GM18498 (cell line): ENCODE results near the gene AMN.
"Not testable (repeated sequence)": the region's sequence is repeated elsewhere in the genome, so short reads cannot be mapped to it uniquely, and the experiment has no call there.

Source experiments
- ATAC-seq: cut with Tn5 transposase; IDR thresholded peaks from one replicate; pipeline ENCODE4 v1.9.1; 2021; ENCODE audit warnings: mild to moderate bottlenecking, moderate library complexity; ENCODE audit not compliant: unreplicated experiment

Gene AMN

DNA sequence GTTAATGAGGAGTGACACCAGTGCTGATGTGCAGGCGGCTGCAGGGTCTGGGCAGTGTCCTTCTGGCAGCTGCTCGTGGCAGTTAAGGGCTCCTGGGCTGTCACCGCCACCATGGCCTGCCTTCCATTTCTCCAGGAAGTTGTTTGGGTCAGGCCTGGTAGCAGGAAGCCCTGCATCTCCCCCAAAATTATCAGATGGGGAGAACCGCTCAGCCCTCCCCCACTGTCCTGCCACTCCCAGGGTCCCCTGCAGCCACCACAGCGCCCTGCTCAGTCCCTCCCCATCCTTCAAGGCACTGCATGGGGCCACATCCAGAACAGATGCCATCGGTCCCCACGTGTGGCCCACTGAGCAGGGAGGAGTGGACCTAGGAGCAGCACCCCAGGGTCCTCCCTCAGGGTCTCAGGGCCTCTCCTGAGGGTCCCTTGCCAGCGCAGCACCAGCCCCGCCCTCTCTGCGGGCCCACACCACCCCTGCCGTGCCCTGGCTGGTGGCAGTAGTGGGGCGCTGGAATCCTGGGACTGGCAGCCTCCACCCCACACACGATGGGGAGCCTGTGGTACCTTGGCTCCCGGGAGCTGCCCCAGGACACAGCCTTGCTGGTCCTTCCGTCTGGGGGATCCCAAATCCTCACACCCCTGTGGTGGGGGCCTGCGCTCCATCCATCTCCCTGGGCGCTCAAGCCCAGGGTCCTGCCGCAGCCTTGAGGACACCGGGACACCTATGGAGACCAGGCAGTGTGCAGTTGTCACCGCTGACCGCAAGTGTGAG, 10.3 kb upstream of the AMN start:
- no peak for ATAC-seq

DNA sequence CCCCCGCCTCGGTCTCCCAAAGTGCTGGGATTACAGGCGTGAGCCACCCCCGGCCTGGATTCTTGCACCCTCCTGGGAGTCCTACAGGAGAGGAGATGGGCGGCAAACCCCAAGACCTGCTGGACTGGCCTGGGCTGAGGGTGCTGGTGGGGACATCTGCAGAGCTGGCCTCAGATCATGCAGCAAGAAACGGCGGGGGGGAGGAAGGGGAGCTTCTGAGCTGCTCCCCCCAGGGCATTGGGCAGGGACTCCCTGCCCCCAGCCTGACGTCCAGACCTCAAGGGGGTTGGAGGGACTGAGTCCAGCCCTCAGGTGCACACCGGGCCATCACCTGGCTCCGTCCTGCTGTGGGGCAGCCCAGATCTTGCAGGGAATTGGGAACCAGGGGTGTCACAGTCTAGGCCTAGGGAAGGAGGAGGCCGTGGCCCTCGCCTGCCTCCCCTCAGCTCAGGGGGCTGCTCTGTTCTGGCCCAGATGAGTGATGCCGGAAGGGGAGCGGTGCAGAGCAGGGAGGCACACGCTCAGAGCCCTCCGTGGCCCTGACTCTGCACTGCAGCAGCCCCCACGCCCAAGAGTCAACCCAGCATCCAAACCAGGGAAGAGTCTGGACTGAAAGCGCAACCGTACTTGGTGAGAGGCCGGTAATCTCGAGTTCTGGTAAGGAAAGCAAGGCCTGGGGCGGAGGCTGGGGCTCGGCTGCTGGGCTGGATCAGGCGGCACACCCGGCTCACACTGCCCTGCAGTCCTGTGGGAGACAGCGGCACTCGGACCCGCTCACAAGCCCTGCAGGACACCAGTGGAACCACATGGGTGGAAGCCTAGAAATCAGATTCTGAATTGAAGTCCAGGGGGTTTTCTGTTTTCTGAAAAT, 8.9 kb upstream of the AMN start:
- no peak for ATAC-seq

DNA sequence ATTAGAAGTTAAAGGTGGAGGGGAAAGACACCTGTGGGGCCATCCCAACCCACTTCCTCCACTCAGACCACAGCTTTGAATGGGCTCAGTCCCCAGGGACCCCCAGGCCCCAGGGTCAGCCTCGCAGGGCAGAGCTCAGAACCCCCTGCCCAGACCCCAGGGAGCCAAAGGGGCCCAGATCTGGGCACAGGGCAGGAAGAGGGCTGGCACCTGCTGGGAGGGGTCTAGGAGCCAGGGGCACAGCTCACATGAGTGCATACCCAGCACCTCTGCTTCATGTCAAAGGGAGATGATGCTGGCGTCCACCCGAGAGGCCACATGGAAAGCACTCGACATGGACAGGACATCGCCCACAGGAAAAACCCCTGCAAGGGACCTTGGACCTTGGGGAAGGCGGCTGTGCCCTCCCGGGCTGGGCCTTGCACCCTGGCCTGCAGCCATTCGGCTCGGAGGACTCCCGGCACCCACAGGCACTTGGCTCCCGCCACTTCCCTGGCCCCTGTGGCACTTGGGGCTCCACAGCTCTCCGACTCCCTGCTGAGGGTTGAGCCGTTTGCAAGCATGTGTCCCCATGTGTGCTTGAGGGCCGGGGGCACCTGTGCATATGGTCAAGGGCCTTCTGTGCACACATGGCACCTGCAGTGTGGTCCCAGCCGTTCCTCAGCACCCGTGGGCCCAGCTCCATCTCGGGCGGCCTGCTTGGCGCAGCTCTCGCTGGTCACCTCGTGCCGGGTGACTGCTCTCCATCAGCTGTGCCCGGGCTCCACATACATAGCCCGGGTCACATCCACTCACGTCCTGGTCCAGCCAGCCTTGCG, 7.8 kb upstream of the AMN start:
- ATAC-seq: no peak

DNA sequence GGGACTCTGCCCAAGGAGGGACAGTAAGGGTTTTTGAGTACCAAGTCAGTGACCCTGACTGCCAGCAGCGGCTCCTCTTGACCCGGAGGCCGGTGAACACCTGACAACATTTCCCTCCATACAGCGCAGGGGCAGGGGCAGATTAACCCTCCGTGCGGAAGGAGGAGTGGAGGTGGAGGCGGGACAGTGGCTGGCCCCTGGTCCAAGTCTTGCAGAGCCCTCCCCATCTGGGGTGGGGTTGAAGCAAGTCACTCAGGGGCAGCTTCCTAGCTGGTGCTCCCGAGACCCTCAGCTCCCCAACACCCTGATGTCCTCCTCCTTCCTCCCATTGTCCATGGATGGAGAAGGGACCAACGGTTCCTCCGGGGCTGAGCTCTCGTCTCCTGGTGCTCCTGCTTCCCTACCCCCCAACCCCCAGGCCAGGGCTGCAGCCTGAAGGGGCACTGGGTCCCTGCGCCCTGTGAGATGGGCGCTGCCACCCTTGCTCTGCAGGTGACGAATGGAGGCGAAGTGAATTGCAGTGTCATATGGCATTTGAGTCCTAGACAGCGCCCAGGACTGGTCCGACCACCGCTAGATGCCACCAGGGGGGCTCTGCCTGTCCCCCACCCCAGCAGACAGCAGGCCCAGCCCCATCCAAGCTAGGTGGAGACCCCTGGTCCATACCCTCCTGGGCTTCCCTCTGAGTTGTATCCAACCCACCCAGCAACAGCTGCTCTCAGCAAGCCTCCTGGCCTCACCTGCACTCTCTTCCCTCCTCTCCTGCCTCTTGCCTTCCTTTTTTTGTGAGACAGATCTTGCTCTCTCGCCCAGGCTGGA, 7.0 kb upstream of the AMN start:
- no peak for ATAC-seq

DNA sequence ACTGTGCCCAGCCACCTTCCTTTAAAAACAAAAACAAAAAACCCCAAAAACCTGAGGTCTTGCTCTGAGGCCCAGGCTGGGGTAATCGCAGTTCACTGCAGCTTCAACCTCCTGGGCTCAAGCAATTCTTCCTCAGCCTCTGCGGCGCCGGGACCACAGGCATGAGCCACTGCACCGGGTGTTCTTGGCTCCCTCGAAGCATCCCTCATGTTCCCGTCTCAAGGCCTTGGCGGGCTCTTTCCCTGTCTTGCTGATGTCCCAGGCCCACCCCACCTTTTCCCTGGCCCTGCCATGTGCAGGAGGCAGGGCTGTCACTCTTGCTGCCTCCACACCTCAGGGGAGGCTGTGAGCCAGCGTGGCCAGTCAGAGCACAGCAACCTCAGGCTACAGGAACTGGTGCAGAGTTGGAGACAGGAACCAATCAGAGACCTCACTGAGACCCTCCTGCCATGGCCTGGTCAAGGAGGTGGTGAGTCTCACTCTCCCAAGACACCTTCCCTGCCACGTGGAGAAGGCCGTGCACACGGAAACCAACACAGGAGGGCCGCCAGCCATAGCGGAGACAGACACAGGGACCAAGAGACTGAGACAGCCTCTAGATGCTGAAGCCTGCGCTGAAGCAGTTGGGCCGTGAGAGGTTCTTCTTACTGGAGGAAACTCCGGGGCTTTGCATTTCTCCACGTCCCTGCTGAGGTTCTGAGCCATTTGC, 6.0 kb upstream of the AMN start:
- ATAC-seq: no peak

DNA sequence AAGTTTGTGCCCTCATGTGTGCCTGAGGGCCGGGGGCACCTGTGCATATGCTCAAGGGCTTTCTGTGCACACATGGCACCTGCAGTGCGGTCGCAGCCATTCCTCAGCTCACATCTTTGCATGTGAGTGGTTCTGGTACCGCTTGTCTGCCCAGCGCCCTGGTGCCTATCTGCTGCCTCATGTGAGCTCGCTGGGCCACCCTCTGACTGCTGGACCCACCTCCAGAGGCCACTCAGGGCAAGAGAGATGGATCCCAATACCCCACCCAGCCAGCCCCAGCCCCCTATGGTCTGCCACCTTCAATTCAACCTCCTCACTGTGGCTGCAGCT, 5.4 kb upstream of the AMN start:
- ATAC-seq: no peak

DNA sequence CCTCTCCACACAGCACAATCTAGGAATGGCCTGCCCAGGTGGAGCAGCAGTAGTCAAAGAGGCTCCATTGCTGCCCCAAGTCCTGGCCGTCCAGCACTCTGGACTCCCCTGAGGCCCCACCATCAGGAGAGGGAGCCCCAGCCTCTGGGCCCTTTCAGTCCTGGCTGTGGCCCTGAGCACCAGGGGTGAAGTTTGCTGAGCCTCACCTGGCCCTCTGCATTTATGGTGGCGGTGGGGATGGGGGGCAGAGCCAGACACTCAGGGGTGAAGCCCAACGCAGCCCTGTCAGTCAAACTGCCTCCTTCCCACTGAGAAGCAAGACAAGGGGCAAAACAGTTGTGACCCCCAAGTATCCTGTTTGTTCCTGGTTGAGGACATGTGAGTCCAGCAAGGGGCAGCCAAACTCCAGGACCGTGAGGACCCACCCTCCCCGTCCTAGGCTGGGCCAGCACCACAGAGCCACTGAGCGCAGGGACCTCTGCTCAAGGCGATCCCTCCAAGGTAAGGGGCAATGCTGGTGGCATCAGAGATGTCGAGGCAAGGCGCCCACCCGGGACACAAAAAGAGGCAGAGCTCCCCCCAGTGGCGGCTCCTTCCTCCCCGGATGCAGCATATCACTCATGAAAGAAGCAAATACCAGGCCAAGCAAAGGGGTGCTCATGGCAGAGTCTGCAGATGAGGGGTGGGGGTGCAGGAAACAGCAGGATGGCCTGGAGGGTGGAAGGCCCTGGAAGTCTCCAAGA, 4.8 kb upstream of the AMN start:
- ATAC-seq: no peak

DNA sequence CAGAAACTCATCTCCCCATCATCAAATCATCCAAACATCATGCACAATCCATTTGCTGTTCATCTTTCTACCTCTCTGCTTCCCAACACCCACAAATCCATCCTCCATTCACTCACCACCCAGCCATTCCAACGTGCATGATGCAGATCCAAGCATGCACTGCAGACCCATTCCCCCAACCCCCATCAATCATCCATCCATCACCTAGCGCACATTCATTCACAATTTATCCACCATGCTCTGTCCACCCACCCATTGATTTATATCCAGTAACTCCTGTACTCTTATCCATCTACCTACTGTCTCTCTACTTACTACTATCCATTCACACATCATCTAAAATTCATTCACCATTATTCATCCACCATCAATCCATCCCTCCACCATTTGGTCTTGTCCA, 4.0 kb upstream of the AMN start:
- ATAC-seq: no peak

DNA sequence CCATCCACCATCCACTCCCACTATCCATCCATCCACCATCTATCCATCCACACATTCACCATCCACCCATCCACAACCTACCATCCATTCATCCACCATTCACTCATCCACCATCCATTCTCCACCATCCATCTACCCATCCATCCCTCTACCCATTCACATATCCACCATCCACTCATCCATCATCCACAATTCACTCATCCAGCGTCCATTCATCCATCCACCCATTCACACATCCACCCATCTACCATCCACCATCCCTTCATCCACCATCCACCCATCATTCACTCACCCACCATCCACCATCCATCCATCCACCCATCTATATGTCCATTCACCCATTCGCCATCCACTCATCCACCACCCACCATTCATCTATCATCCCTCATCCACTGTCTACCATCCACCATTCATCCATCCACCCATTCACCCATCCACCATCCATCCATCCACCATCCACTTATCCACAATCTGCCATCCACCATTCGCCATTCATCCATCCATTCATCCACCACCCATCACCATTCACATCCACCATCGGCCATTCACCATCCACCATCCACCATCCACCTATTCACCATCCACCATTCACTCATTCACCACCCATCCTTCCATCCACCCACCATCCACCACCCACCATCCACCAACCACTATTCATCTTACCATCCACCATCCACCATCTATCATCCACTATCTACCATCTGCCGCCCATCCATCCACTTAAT, 2.0 kb upstream of the AMN start:
- no peak for ATAC-seq

DNA sequence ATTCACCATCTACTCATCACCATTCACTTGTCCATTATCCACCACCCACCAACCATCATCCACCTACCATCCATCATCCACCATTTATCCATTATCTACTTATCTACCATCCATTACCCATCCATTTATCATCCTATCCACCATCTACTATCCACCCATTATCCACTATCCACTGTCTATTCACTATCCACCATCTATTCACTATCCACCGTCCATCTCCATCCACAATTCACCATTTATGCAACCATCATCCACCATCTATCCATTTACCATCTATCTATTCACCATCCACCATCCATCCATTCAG, 1.5 kb upstream of the AMN start:
- no peak for ATAC-seq

DNA sequence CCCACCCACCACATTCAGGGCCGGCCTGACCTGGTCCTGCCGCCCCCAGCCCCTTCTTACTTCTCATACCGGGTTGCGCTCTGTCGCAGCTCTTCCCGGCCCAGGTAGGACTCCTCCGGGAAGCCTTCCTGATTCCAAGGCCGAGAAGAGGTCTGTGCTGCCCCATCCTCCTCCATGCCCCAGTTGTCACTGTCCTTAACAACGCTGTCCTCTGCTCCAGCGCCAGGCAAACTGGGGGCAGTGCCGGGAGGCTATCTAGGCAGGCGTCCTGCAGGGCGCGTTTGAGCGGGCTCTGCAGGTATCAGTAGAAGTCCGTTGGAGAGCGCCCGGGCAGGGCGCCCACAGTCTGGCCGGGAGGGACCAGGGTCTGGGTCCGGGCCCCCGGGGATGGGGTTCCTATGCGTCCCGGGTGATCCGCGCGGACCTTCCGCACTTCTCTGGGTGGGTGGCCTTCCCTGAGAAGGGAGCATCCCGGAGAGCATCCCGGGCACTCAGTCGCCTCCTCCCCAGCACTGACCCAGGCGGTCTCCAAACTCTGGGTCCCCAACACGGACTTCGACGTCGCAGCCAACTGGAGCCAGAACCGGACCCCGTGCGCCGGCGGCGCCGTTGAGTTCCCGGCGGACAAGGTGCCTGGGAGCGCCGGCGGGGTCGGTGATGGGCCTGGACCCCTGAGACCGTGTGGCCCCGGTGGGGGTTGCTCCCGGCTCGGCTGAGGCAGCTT, 900 bp downstream of the AMN start:
- ATAC-seq: no peak

DNA sequence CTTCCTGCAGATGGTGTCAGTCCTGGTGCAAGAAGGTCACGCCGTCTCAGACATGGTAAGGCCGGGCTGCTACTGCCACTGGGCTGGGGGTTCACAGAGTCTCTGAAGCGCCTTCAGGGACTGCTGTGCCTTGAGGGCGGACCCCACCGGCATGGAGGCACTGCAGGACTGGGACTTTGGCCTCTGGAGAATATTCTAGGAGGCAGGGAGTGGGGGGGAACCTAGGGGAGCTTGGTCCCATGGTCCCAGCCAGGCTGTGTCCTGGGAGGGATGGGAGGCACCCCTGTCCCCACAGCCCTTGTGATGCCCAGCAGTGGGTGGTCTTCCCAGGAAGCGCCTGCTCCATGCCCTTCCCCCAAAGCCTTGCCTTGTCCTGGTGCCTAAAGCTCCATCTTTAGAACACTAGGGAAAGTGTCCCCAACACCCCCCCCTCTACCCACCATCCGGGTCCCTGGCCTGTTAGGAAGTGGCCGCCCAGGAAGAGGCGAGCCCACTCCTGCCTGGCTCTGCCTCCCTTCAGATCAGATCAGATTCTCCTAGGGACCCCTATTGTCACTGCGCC, 1.5 kb downstream of the AMN start:
- ATAC-seq: no peak

DNA sequence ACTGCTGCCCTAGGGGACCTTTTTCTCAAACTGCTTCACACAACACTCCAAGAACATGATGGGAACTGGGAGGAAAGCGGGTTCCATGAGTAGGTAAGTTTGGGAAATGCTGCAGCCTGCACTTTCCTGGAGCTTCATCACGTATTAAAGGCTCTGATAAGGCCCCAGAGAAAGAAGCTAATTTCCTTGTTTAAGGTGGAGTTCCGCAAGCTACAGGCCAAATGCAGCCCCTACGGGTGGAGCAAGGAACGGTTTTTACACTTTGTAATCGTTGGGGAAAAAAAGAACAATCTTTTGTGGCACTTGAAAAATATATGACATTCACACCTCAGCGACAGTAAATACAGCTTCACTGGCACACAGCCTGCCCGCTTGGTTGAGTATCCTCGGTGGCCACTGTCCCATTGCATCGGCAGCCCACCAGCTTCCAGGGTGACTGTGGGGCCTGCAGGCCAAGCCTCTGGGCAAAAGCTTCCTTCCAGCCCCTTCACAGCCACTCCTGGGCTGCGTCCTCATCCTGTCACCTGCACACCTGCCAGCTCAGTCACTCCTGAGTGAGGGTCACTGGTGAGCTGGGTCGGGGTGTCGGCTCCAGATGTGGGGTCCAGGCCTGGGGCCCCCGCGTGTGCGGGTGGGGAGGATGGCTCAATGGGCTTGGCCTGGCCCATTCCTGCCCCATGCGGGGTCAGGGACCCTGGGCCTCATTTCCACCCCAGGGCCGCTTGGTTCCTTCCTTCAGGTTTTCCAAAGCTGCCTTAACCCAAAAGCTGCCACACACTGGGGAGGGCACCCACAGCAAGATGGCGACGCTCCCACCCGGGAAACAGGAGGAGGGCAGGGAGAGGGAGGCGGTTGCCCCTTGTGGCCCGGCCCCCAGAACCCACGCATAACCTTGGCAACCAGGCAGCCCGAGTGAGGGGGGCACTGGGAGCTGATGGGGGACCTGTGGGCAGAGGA, 2.4 kb downstream of the AMN start:
- no peak for ATAC-seq

DNA sequence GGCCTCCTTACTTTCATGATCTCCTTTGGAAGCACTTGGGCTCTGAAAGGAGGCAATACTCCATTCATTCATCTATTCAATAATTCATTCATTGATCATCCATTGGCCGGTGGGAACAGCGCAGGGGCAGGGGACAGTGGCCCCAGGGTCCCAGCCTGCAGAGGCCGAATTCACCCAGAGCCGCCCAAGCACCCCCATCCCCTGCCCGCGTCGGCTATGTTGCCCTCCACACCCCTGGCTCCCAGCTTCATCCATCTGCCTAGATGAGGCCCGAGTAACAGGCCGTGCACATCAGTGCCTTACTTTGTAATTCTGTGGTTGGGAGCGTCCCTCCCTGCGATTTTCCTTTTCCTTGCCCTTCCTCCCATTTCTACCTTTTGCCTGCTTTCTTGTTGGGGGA, 3.2 kb downstream of the AMN start:
- no peak for ATAC-seq

DNA sequence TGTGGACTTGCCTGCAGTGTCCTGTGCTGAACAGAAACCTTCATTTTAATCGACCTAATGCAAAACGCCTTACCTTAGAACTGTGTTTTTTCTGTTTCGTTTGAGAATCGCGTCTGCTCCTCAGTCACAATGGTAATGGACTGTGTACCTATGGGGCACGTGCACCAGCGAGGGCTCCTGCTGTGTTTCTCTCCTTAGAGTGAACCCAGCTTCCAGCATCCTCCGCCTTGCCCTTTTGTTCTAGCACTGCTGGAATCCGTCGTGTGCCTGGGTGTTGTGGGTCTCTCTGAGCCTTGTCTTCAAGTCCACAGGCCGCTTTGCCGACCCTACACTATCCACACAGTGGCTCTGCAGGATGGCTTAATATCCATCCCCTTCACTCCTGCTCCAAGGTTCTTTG, 3.6 kb downstream of the AMN start:
- no peak for ATAC-seq

DNA sequence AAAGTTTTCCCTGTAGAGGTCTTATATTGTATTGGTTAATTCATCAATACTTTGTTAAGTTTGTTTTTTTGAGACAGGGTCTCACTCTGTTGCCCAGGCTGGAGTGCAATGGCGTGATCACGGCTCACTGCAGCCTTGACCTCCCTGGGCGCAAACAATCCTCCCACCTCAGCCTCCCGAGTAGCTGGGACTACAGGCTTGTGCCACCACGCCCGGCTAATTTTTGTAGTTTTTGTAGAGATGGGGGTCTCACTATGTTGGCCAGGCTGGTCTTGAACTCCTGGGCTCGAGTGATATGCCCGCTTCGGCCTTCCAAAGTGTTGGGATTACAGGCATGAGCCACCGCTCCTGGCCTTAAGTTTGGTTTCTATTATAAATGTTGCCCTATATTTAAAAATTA, 4.4 kb downstream of the AMN start:
- ATAC-seq: not testable (repeated sequence)

DNA sequence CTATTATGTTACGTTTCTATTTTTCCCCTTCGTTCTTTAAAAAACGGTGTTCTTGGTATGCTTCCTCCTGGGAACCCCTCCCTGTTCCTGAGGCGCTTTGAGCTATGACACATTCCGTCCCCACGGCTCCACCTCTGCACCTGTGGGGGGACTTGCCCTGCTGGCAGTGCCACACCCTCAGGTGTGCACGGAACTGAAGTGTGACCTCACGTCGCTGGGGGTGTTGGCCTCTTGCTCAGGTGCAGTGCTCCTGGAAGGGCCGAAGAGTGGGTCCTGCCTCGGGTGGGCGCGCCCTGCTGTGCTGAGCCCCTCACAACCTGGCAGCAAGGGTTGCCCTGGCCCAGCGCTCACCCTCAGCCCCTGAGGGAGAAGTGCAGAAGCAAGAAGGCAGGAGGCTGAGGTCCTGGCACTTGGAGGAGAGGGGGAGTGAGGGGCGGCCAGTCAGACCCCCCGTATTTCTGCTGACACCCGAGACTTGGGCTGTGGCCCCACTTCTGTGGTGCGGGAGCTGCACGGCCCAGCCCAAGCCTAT, 4.9 kb downstream of the AMN start:
- ATAC-seq: no peak
